Measurements from ENCODE around the gene SH3RF3.

SH3RF3 gene

DNA sequence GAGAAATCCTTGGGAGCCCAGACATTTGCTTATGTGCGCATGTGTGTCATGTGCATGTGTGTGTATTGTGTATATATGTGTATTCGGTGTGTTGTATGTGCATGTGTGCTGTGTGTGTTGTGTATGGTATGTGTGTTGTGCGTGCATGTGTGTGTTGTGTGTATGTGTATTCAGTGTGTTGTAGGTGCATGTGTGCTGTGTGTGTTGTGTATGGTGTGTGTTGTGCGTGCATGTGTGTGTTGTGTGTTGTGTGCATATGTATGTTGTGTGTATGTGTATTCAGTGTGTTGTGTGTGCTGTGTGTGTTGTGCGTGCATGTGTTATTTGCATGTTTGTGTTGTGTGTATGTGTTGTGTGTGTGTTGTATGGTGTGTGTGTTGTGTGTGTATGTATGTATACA lies 136.9 kb downstream of the SH3RF3 start:
- Histone ChIP-seq H2BK5ac (ENCODE audit: low read length) (no peak overlapping the region), H3K18ac (ENCODE audit: low read length) (no peak overlapping the region), H2BK15ac (replicated peaks; ENCODE audit: low read depth) (no peak overlapping the region), H3K79me2 (ENCODE audit: control insufficient read depth, insufficient read depth, low read length) (no peaks in the 10 kb centered on the region), H3K36me3 (ENCODE audit: control insufficient read depth, insufficient read depth, low read length) (no peaks in the 10 kb centered on the region), H3K27me3 (ENCODE audit: insufficient read depth, low read length, poor library complexity) (no peaks in the 10 kb centered on the region), H2BK120ac (ENCODE audit: low read depth, low read length) (no peak overlapping the region), H3K79me1 (ENCODE audit: low read length) (no peaks in the 10 kb centered on the region), H2AK5ac (ENCODE audit: low read length) (no peak overlapping the region), H3K27ac (ENCODE audit: low read depth, low read length) (no peak overlapping the region), H3K23ac (ENCODE audit: low read length) (no peak overlapping the region), H4K5ac (ENCODE audit: low read length) (no peak overlapping the region), H3K4me1 (ENCODE audit: control insufficient read depth, low read depth, low read length) (no peaks in the 10 kb centered on the region), H3K4me3 (ENCODE audit: low read length) (no peak overlapping the region), H3K56ac (ENCODE audit: low read length) (no peak overlapping the region), H3K9ac (ENCODE audit: low read length) (no peak overlapping the region), H3K4me2 (ENCODE audit: low read length) (no peak overlapping the region), H3K4ac (ENCODE audit: low read depth, low read length) (no peak overlapping the region), H4K8ac (ENCODE audit: low read depth, low read length) (no peak overlapping the region)
- DNase-seq = no peak
- WGBS (ENCODE audit: extremely low coverage, insufficient coverage, low lambda C conversion rate) = 100% methylated on average over 1 of the region's 5 CpGs

DNA sequence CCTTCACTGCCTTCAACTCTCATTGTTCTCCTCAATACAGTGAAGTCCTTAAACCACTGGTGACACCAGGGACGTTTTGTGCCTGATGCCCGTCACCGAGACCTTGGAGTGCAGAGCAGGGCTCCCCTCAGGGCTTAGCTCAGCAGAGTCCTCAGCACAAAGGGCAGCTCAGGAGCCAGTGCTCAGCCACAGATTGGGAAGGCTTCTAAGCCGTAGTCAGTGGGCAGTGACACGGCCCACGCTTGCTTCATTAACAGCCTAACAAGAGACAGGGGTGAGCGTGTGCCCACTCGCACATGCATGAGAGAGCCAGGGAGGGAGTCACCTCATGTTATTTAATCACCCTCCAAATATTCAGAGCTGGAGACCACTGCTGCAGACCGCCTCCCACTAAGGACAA lies 137.5 kb downstream of the SH3RF3 start:
- no peak overlapping the region for H2BK120ac ChIP-seq (ENCODE audit: low read depth, low read length)
- no peak overlapping the region for H3K4me2 ChIP-seq (ENCODE audit: low read length)
- no peak overlapping the region for H3K18ac ChIP-seq (ENCODE audit: low read length)
- no peak overlapping the region for H3K4ac ChIP-seq (ENCODE audit: low read depth, low read length)
- no peaks in the 10 kb centered on the region for H3K79me1 ChIP-seq (ENCODE audit: low read length)
- H3K27ac ChIP-seq (ENCODE audit: low read depth, low read length) = no peak overlapping the region
- H2BK5ac ChIP-seq (ENCODE audit: low read length) = no peak overlapping the region
- H3K56ac ChIP-seq (ENCODE audit: low read length) = no peak overlapping the region
- no peak overlapping the region for H4K8ac ChIP-seq (ENCODE audit: low read depth, low read length)
- H3K36me3 ChIP-seq (ENCODE audit: control insufficient read depth, insufficient read depth, low read length) = no peaks in the 10 kb centered on the region
- H3K79me2 ChIP-seq (ENCODE audit: control insufficient read depth, insufficient read depth, low read length) = no peaks in the 10 kb centered on the region
- no peak overlapping the region for H3K4me3 ChIP-seq (ENCODE audit: low read length)
- H3K9ac ChIP-seq (ENCODE audit: low read length) = no peak overlapping the region
- DNase-seq = no peak
- no peaks in the 10 kb centered on the region for H3K4me1 ChIP-seq (ENCODE audit: control insufficient read depth, low read depth, low read length)
- no peak overlapping the region for H2AK5ac ChIP-seq (ENCODE audit: low read length)
- no peak overlapping the region for H3K23ac ChIP-seq (ENCODE audit: low read length)
- no CpG with 5 or more reads among the region's 9 CpGs for WGBS (ENCODE audit: extremely low coverage, insufficient coverage, low lambda C conversion rate)
- H4K5ac ChIP-seq (ENCODE audit: low read length) = no peak overlapping the region
- no peaks in the 10 kb centered on the region for H3K27me3 ChIP-seq (ENCODE audit: insufficient read depth, low read length, poor library complexity)
- no peak overlapping the region for H2BK15ac ChIP-seq (replicated peaks; ENCODE audit: low read depth)

- Histone ChIP-seq H3K79me2 (ENCODE audit: control insufficient read depth, insufficient read depth, low read length) (no peaks in the 10 kb centered on the region), H3K4me3 (ENCODE audit: low read length) (no peak overlapping the region), H3K18ac (ENCODE audit: low read length) (no peak overlapping the region), H3K9ac (ENCODE audit: low read length) (no peak overlapping the region), H2BK5ac (ENCODE audit: low read length) (no peak overlapping the region), H3K4me1 (ENCODE audit: control insufficient read depth, low read depth, low read length) (no peaks in the 10 kb centered on the region), H3K79me1 (ENCODE audit: low read length) (no peaks in the 10 kb centered on the region), H2AK5ac (ENCODE audit: low read length) (no peak overlapping the region), H4K5ac (ENCODE audit: low read length) (no peak overlapping the region), H2BK15ac (replicated peaks; ENCODE audit: low read depth) (no peak overlapping the region), H3K36me3 (ENCODE audit: control insufficient read depth, insufficient read depth, low read length) (no peaks in the 10 kb centered on the region), H3K27me3 (ENCODE audit: insufficient read depth, low read length, poor library complexity) (no peaks in the 10 kb centered on the region), H2BK120ac (ENCODE audit: low read depth, low read length) (no peak overlapping the region), H3K4ac (ENCODE audit: low read depth, low read length) (no peak overlapping the region), H3K23ac (ENCODE audit: low read length) (no peak overlapping the region), H4K8ac (ENCODE audit: low read depth, low read length) (no peak overlapping the region), H3K56ac (ENCODE audit: low read length) (no peak overlapping the region), H3K4me2 (ENCODE audit: low read length) (no peak overlapping the region), H3K27ac (ENCODE audit: low read depth, low read length) (no peak overlapping the region)
- no peak for DNase-seq
- WGBS (ENCODE audit: extremely low coverage, insufficient coverage, low lambda C conversion rate) = no CpG with 5 or more reads among the region's 16 CpGs
Observed at GRCh38 chr2:109266998-109267854, 138.2 kb downstream of the SH3RF3 start.

GRCh38 chr2:109268916-109269315 lies 139.9 kb downstream of the SH3RF3 start:
- no peaks in the 10 kb centered on the region for H3K79me2 ChIP-seq (ENCODE audit: control insufficient read depth, insufficient read depth, low read length)
- H2BK5ac ChIP-seq (ENCODE audit: low read length) = no peak overlapping the region
- H2BK120ac ChIP-seq (ENCODE audit: low read depth, low read length) = no peak overlapping the region
- no peaks in the 10 kb centered on the region for H3K36me3 ChIP-seq (ENCODE audit: control insufficient read depth, insufficient read depth, low read length)
- no peak overlapping the region for H3K4me3 ChIP-seq (ENCODE audit: low read length)
- no peak overlapping the region for H4K5ac ChIP-seq (ENCODE audit: low read length)
- no peak overlapping the region for H3K56ac ChIP-seq (ENCODE audit: low read length)
- H3K27me3 ChIP-seq (ENCODE audit: insufficient read depth, low read length, poor library complexity) = no peaks in the 10 kb centered on the region
- H3K23ac ChIP-seq (ENCODE audit: low read length) = no peak overlapping the region
- H2BK15ac ChIP-seq (replicated peaks; ENCODE audit: low read depth) = no peak overlapping the region
- H3K4me2 ChIP-seq (ENCODE audit: low read length) = no peak overlapping the region
- no peak overlapping the region for H3K9ac ChIP-seq (ENCODE audit: low read length)
- H3K4me1 ChIP-seq (ENCODE audit: control insufficient read depth, low read depth, low read length) = no peaks in the 10 kb centered on the region
- no peak overlapping the region for H3K27ac ChIP-seq (ENCODE audit: low read depth, low read length)
- H4K8ac ChIP-seq (ENCODE audit: low read depth, low read length) = no peak overlapping the region
- no peak overlapping the region for H3K18ac ChIP-seq (ENCODE audit: low read length)
- WGBS (ENCODE audit: extremely low coverage, insufficient coverage, low lambda C conversion rate) = no CpG with 5 or more reads among the region's 7 CpGs
- no peak overlapping the region for H2AK5ac ChIP-seq (ENCODE audit: low read length)
- H3K79me1 ChIP-seq (ENCODE audit: low read length) = no peaks in the 10 kb centered on the region
- DNase-seq = no peak
- H3K4ac ChIP-seq (ENCODE audit: low read depth, low read length) = no peak overlapping the region

DNA sequence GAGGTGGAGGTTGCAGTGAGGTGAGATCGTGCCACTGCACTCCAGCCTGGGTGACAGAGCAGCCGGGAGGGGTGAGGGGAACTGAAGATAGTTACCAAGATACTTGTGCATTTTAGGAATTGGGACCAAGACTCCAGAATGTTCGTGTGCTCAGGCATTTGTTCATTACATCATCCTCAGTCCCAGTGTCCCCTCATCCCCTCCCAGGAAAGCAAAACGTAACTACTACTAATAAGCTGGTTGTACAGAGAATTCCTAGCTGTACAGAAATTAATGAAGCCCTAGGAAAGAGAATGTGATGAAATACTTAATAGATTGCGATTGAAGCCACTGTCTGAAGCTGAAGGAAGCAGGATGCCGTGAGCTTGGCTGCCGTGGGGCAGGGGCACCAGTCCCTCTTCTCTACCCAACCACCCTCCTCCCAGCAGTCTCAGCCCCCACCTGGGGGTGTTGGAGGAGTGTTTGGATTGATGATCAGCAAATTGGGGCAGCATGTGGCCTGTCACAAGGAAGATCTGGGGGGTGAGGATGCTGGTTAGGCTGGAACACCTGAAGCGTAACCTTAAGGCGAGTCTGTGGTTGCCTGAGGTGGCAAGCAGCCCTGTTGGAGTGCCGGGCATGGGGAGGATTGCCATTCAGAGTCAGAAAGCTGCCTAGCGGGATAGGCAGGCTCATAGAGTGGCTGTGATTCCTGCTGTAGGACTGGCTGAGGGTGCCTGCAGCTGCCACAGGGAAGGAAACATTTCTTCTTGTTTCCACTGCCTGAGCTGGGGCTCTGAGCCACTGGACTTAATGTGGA lies 140.9 kb downstream of the SH3RF3 start:
- Histone ChIP-seq H3K4me1 (ENCODE audit: control insufficient read depth, low read depth, low read length) (no peaks in the 10 kb centered on the region), H2AK5ac (ENCODE audit: low read length) (no peak overlapping the region), H3K27ac (ENCODE audit: low read depth, low read length) (no peak overlapping the region), H4K5ac (ENCODE audit: low read length) (no peak overlapping the region), H3K18ac (ENCODE audit: low read length) (no peak overlapping the region), H2BK5ac (ENCODE audit: low read length) (no peak overlapping the region), H4K8ac (ENCODE audit: low read depth, low read length) (no peak overlapping the region), H3K79me1 (ENCODE audit: low read length) (no peaks in the 10 kb centered on the region), H3K4ac (ENCODE audit: low read depth, low read length) (no peak overlapping the region), H3K79me2 (ENCODE audit: control insufficient read depth, insufficient read depth, low read length) (no peaks in the 10 kb centered on the region), H3K36me3 (ENCODE audit: control insufficient read depth, insufficient read depth, low read length) (no peaks in the 10 kb centered on the region), H3K4me2 (ENCODE audit: low read length) (no peak overlapping the region), H3K23ac (ENCODE audit: low read length) (no peak overlapping the region), H2BK120ac (ENCODE audit: low read depth, low read length) (no peak overlapping the region), H3K56ac (ENCODE audit: low read length) (no peak overlapping the region), H3K27me3 (ENCODE audit: insufficient read depth, low read length, poor library complexity) (no peaks in the 10 kb centered on the region), H2BK15ac (replicated peaks; ENCODE audit: low read depth) (no peak overlapping the region), H3K9ac (ENCODE audit: low read length) (no peak overlapping the region), H3K4me3 (ENCODE audit: low read length) (no peak overlapping the region)
- DNase-seq = no peak
- no CpG with 5 or more reads among the region's 11 CpGs for WGBS (ENCODE audit: extremely low coverage, insufficient coverage, low lambda C conversion rate)

Data from mesendoderm (in vitro differentiated cells).